Hepatocyte (in vitro differentiated cells): ENCODE data around the gene STX18.

Source experiments
- CTCF ChIP-seq: fragments of 200-600 bp; sonication (generic); IDR thresholded peaks from 2 replicates; pipeline ENCODE4 v1.5.1; 2016; ENCODE audit warnings: antibody characterized with exemption, mild to moderate bottlenecking; ENCODE audit not compliant: poor library complexity
- EZH2 ChIP-seq: fragments of 200-600 bp; sonication (generic); IDR thresholded peaks from 2 replicates; pipeline ENCODE4 v1.6.1; 2016; ENCODE audit warnings: antibody characterized with exemption, mild to moderate bottlenecking, borderline replicate concordance
- EZH2phosphoT487 ChIP-seq: fragments of 200-600 bp; sonication (generic); IDR thresholded peaks from one replicate; pipeline ENCODE4 v1.6.1; 2018; ENCODE audit warnings: antibody characterized with exemption, mild to moderate bottlenecking, low read depth, moderate library complexity; ENCODE audit not compliant: unreplicated experiment, severe bottlenecking

DNA sequence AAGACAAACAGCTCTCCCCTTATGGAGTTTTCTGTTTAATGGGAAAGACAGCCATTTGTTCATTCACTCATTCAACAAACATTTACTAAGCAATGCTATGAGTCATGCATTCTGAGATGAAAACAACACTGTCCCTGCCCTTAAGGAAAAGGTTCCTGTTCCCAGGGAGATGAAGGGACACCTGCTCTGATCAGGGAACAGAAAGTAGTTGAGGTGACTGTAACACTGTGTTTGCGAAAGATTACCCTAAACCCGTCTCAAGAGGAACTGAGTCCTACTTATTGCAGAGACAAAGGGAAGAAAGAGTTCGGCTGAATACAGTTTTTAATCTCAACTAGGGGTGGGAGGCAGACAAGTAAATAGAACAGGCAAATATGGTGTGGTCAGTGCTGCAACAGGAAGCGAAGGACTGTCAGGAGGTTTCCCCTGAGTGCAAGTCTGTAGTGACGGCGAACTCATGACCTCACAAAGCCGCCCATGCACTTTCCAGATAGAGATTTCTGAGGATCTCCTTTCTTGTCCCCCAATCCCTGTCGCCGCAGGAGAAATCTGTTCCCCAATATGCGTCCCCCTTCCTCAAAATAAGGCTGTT, 712 bp downstream of the STX18 start:
- TF ChIP-seq EZH2 (no peak), CTCF (no peak), EZH2phosphoT487 (no peak)
